ENCODE measurements around the gene RCBTB2. TPM values are rescaled to one million over a fixed set of nuclear protein-coding genes. Genes with fewer than 3 reads are reported as not detected.
"Not testable (repeated sequence)": the region's sequence is repeated elsewhere in the genome, so short reads cannot be mapped to it uniquely, and the experiment has no call there.

Gene RCBTB2
- total RNA-seq, 1 donor from 2014 or later = 5.6 TPM

- H3K36me3 ChIP-seq (ENCODE audit: control insufficient read depth, insufficient read depth, low read length) = no peaks in the 10 kb centered on the region
- no peak overlapping the region for H3K4me3 ChIP-seq (ENCODE audit: low read depth, low read length)
- H3K27me3 ChIP-seq (ENCODE audit: control insufficient read depth, insufficient read depth, low read length) = no peaks in the 10 kb centered on the region
- DNase-seq (ENCODE audit: low read depth) = no peak
- no peak for TF ChIP-seq CTCF (IDR thresholded peaks at IDR 0.05; ENCODE audit: insufficient read depth, low read length, poor library complexity, severe bottlenecking)
These were observed 57.6 kb downstream of the RCBTB2 start for GRCh38 chr13:48475230-48475629.

GRCh38 chr13:48457578-48458242 is 75.2 kb downstream of the RCBTB2 start:
- H3K4me3 ChIP-seq (ENCODE audit: low read depth, low read length) = no peak overlapping the region
- H3K27me3 ChIP-seq (ENCODE audit: control insufficient read depth, insufficient read depth, low read length) = no peaks in the 10 kb centered on the region
- no peak for DNase-seq (ENCODE audit: low read depth)
- TF ChIP-seq CTCF (IDR thresholded peaks at IDR 0.05; ENCODE audit: insufficient read depth, low read length, poor library complexity, severe bottlenecking) = no peak
- peaks cover 1% of the 10 kb centered on the region for H3K36me3 ChIP-seq (ENCODE audit: control insufficient read depth, insufficient read depth, low read length)

- Histone ChIP-seq H3K27me3 (ENCODE audit: control insufficient read depth, insufficient read depth, low read length) (no peaks in the 10 kb centered on the region), H3K36me3 (ENCODE audit: control insufficient read depth, insufficient read depth, low read length) (peaks cover 1% of the 10 kb centered on the region), H3K4me3 (ENCODE audit: low read depth, low read length) (no peak overlapping the region)
- DNase-seq (ENCODE audit: low read depth) = no peak
- TF ChIP-seq CTCF (IDR thresholded peaks at IDR 0.05; ENCODE audit: insufficient read depth, low read length, poor library complexity, severe bottlenecking) = no peak
These were observed 76.3 kb downstream of the RCBTB2 start for GRCh38 chr13:48456546-48456945.

- H3K4me3 ChIP-seq (ENCODE audit: low read depth, low read length); DNase-seq (ENCODE audit: low read depth); H3K27me3 ChIP-seq (ENCODE audit: control insufficient read depth, insufficient read depth, low read length); H3K36me3 ChIP-seq (ENCODE audit: control insufficient read depth, insufficient read depth, low read length): not testable (repeated sequence)
These were observed 81.7 kb downstream of the RCBTB2 start for GRCh38 chr13:48451196-48451595.

GRCh38 chr13:48449656-48450055 is 83.2 kb downstream of the RCBTB2 start:
- Histone ChIP-seq H3K4me3 (ENCODE audit: low read depth, low read length) (no peak overlapping the region), H3K36me3 (ENCODE audit: control insufficient read depth, insufficient read depth, low read length) (peaks cover 1% of the 10 kb centered on the region), H3K27me3 (ENCODE audit: control insufficient read depth, insufficient read depth, low read length) (no peaks in the 10 kb centered on the region)
- no peak for DNase-seq (ENCODE audit: low read depth)
- TF ChIP-seq CTCF (IDR thresholded peaks at IDR 0.05; ENCODE audit: insufficient read depth, low read length, poor library complexity, severe bottlenecking) = no peak

GRCh38 chr13:48448959-48449614 is 83.8 kb downstream of the RCBTB2 start:
- DNase-seq (ENCODE audit: low read depth) = no peak
- H3K27me3 ChIP-seq (ENCODE audit: control insufficient read depth, insufficient read depth, low read length) = no peaks in the 10 kb centered on the region
- H3K36me3 ChIP-seq (ENCODE audit: control insufficient read depth, insufficient read depth, low read length) = no peaks in the 10 kb centered on the region
- no peak overlapping the region for H3K4me3 ChIP-seq (ENCODE audit: low read depth, low read length)
- TF ChIP-seq CTCF (IDR thresholded peaks at IDR 0.05; ENCODE audit: insufficient read depth, low read length, poor library complexity, severe bottlenecking) = no peak
